Kidney (tissue), 14 donors: ENCODE measurements around the gene LTBR. TPM values are rescaled to one million over a fixed set of nuclear protein-coding genes. Genes with fewer than 3 reads are reported as not detected.

ENCODE experiments used
- DNase-seq, 5 donors: peaks; one replicate each; pipeline ENCODE4 v3.0.0-alpha.2; 2013 to 2020
- FAIRE-seq: peaks from 2 replicates; lab custom pipeline; 2012; peaks lifted over from hg19 to GRCh38; lab: Jason Lieb, UNC
- H3K27ac ChIP-seq, 2 donors: one replicate each; pipeline ENCODE4 v1.7.0; 2013; ENCODE audit warnings: low read depth in 2 of 2, low read length in 2 of 2, inconsistent platforms in 1 of 2
- H3K27me3 ChIP-seq: one replicate; pipeline ENCODE4 v1.7.1; 2013; ENCODE audit warnings: low read length, inconsistent platforms; ENCODE audit not compliant: control insufficient read depth, insufficient read depth
- H3K36me3 ChIP-seq, 3 donors: one replicate each; pipeline versions ENCODE4 v1.7.0 to v1.7.1; 2013; ENCODE audit warnings: low read length in 3 of 3, control low read depth in 1 of 3, inconsistent platforms in 1 of 3; ENCODE audit not compliant: insufficient read depth in 3 of 3, control insufficient read depth in 2 of 3
- H3K4me1 ChIP-seq, 3 donors: one replicate each; pipeline versions ENCODE4 v1.7.0 to v1.7.1; 2013; ENCODE audit warnings: low read length in 3 of 3, inconsistent platforms in 1 of 3, low read depth in 1 of 3; ENCODE audit not compliant: control insufficient read depth in 2 of 3, insufficient read depth in 2 of 3
- H3K4me3 ChIP-seq, 3 donors: one replicate each; pipeline versions ENCODE4 v1.7.0 to v1.8.1; 2013; ENCODE audit warnings: low read length in 3 of 3, control low read depth in 1 of 3, inconsistent platforms in 1 of 3
- H3K9ac ChIP-seq, 3 donors: one replicate each; pipeline versions ENCODE4 v1.7.0 to v1.7.1; 2013; ENCODE audit warnings: low read length in 3 of 3, control low read depth in 1 of 3, inconsistent platforms in 1 of 3
- H3K9me3 ChIP-seq, 3 donors: one replicate each; pipeline versions ENCODE4 v1.7.0 to v1.7.1; 2013; ENCODE audit warnings: low read length in 3 of 3, control low read depth in 1 of 3, inconsistent platforms in 1 of 3; ENCODE audit not compliant: control insufficient read depth in 2 of 3, insufficient read depth in 1 of 3
- CTCF ChIP-seq: IDR thresholded peaks from 3 replicates; pipeline ENCODE4 v1.5.1; 2012; ENCODE audit warnings: mild to moderate bottlenecking, moderate library complexity, borderline replicate concordance; ENCODE audit not compliant: insufficient read depth; ENCODE audit errors: extremely low read depth
- intact Hi-C: fragments of 100-400 bp; cut with DNase I; formaldehyde crosslinking; loops from one replicate; pipeline ENCODE4 v1.11.1; 2022
- polyA plus RNA-seq: library from polyadenylated mRNA; stranded (reverse); fragments of 350-450 nt; fragmentation: Illumina TruSeq; extraction: RNeasy Lipid Tissue Mini Kit (QIAGEN cat#74804); gene quantifications from one replicate; pipeline ENCODE4 v1.2.3, GENCODE V29; 2014; ENCODE audit warnings: low read depth, low replicate concordance; ENCODE audit not compliant: insufficient read depth
- total RNA-seq: library from RNA; stranded (reverse); fragmentation: NEBNext Ultra II Directional; extraction: Animal tissue kit (Norgen Biotek cat#: 25700); gene quantifications from one replicate; pipeline ENCODE4 v1.2.1, GENCODE V29; 2021
- donor health status: control.
- donor health status: control.
- donor health status: control.
- donor health status: control.
- donor health status: control.
- donor health status: DM: yes; HTN: yes; CAD: no.
- donor health status: Normal renal cell carcinoma (clear cell type).

LTBR gene
- total and polyA plus RNA-seq, 2 donors from 2014 or later = 77.8 to 114 TPM

GRCh38 chr12:6386491-6386890 lies 2.5 kb downstream of the LTBR start:
- no peak overlapping the region for H3K4me3 ChIP-seq
- TF ChIP-seq CTCF = no peak
- peaks cover 0 to 22% (median 21%) of the 10 kb centered on the region in 3 donors for H3K36me3 ChIP-seq
- intact Hi-C loops = no loop called here
- no peaks in the 10 kb centered on the region for H3K9me3 ChIP-seq
- no peak overlapping the region for H3K27ac ChIP-seq
- DNase-seq (no peak), FAIRE-seq (no peak)
- peaks cover 0 to 24% (median 12%) of the 10 kb centered on the region in 3 donors for H3K4me1 ChIP-seq
- no peaks in the 10 kb centered on the region for H3K27me3 ChIP-seq
- H3K9ac ChIP-seq = no peak overlapping the region

GRCh38 chr12:6387541-6387940 lies 3.6 kb downstream of the LTBR start:
- Histone ChIP-seq H3K36me3 (peaks cover 0 to 26% (median 21%) of the 10 kb centered on the region in 3 donors), H3K9ac (no peak overlapping the region), H3K27me3 (no peaks in the 10 kb centered on the region), H3K4me1 (peaks cover 0 to 21% (median 10%) of the 10 kb centered on the region in 3 donors), H3K27ac (no peak overlapping the region), H3K9me3 (no peaks in the 10 kb centered on the region), H3K4me3 (no peak overlapping the region)
- DNase-seq (no peak), FAIRE-seq (no peak)
- no peak for TF ChIP-seq CTCF
- intact Hi-C loops = no loop called here

GRCh38 chr12:6390084-6390799 lies 6.3 kb downstream of the LTBR start:
- Histone ChIP-seq H3K4me3 (no peak overlapping the region), H3K9ac (no peak overlapping the region), H3K36me3 (peaks cover 0 to 26% (median 21%) of the 10 kb centered on the region in 3 donors), H3K27me3 (no peaks in the 10 kb centered on the region), H3K4me1 (peaks cover 0 to 2% (median 0%) of the 10 kb centered on the region in 3 donors), H3K9me3 (no peaks in the 10 kb centered on the region), H3K27ac (no peak overlapping the region)
- intact Hi-C loops = no loop called here
- DNase-seq (peak in 2 of 5 donors; percentile 24 to 67), FAIRE-seq (no peak)
- TF ChIP-seq CTCF = no peak

GRCh38 chr12:6391013-6391412 lies 7.1 kb downstream of the LTBR start:
- Histone ChIP-seq H3K4me3 (no peak overlapping the region), H3K36me3 (peaks cover 0 to 26% (median 21%) of the 10 kb centered on the region in 3 donors), H3K9me3 (no peaks in the 10 kb centered on the region), H3K27me3 (no peaks in the 10 kb centered on the region), H3K4me1 (no peaks in the 10 kb centered on the region), H3K27ac (no peak overlapping the region), H3K9ac (no peak overlapping the region)
- DNase-seq (peak in 1 of 5 donors; percentile 67), FAIRE-seq (no peak)
- intact Hi-C loops = no loop called here
- TF ChIP-seq CTCF = no peak
